ENCODE measurements around the gene GSN.

GSN gene

DNA sequence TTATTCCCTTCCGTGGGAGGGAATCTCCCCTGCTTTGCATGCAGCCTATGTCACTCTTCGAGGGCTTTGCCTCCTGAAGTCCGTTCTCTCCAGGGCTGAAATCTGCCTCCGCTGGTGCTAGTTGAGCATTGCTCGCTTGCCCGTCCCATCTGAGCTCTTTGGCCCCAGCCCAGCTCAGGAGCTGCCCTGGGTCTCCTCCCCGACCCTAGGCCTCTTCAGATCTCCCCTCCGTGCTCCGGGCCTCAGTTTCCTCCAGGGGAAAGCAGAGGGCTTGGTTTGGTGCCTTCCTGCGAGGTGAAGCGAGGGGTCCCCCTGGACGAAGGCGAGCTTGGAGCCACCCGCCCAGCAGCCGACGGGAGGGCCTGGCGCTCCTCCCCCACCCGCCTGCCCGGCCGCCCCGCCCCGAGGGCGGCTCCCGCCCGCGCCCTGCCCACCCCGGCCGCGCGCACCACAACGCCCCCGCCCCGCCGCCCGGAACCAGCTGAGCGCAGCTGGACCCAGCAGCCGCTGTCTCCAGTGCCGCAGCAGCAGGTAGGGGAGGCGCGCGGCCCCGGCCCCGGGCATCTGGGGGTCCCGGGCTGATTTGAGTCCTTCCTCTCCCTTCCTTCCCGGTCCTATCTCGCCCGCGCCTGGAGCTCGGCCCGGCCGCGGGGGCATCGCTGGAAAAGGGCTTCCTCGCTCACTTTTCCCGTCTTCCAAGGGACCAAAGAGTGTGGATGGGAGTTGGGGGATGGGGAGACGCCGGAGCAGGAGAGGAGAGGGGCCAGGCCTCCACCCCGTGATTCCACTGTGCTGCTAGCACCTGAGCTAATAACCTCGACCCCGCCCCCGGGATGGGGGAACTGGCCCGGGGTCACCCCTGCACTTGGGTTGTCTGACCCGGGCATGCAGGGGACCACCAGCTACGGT lies at the start of gene GSN:
TSS of gene GSN (plus strand) at position 474 of the 909 bp plus-strand sequence. CDS start 33,810 bp downstream, outside the sequence.
- peak; percentile 53 to 56 for DNase-seq

DNA sequence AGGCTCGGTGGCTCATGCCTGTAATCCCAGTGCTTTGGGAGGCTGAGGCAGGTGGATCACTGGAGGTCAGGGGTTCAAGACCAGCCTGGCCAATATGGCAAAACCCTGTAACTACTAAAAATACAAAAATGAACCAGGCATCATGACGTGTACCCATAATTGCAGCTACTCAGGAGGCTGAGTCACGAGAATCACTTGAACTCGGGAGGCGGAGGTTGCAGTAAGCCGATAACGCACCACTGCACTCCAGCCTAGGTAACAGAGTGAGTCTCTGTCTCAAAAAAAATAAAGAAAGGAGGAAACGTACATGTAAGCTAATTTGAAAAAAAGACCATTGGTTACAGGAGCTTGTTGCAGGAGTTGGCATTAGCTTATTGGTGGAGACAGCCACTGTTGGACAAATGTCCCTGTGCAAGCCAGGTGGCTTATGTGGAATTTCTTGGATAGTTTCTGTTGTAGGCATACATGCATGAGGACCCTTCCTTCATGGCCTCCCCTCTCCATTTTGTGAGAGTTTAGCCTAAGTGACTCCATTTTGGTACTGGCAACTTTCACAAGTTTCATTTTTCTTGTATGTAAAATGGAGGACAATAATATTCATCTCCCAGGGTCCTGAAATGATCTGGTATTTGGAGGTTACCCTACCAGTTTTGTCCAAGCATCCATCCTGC lies 49.5 kb upstream of the GSN start:
- no peak for DNase-seq

DNA sequence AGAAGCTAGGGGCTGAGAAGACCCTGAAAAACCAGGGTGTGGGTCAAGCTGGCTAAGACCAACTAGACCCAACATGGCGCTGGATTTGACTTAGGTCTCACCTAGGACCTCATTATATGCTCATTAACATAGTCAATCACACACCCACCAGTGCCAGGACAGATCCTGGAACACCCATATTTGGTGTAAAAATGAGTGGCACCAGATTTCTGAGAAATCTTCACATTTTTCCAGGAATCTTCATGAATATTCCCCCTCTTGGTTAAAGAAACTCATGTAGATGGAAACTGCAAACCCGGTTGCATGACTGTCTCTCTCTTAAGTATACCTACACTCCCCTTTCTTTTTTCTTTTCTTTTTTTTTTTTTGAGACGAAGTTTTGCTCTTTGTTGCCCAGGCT lies 48.4 kb upstream of the GSN start:
- DNase-seq = no peak

DNA sequence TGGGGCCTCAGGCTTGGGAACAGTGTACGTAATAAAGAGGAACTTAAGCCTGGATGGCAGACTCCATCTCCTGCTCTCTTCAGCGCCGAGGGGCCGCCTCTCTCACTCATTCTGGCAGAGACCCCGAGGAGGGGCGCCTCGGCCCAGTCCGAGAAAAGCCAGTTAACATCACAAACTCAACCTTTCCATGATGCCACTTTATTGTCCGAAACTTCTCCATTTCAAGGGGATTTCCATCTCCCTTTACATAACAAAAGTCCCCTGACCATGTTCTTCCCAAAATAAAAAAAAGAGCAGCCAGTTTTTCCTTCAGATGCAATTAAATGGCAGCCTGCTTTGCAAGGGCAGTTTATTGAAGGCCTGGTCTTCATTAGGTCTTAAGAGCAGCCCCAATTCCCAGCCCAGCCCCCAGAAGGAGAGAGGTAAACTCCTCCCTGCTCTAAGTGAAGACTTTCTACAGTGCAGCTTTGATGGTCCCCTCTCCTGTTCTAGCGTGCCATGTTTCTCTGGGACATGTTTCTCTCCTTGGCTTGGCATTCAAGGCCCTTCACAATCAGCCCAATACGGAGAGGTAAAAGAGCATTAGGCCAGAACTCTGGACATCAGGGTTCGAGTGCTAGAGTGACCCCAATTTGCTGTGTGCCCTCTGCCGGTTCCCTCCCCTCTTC lies 46.8 kb upstream of the GSN start:
- peak in 1 of 2 donors; percentile 15 for DNase-seq

DNA sequence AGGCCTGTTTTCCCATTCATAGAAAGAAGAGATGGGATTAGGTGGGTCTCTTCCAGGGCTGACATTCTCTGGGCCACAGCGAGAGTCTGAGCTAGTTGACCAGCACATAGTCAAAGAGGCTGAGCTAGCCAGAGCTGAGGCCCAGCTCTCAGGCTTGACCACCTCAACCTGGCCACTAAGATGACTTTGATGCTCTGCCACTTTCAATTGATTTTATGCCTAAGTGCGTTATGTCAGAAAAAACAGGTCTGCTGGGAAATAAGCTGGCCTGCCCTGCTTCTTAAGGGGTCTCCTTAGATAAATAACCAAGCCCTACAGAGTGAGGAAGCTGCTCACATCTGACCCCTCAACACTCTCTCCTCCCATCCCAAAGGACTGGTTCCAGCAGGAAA lies 46.3 kb upstream of the GSN start:
- no peak for DNase-seq

DNA sequence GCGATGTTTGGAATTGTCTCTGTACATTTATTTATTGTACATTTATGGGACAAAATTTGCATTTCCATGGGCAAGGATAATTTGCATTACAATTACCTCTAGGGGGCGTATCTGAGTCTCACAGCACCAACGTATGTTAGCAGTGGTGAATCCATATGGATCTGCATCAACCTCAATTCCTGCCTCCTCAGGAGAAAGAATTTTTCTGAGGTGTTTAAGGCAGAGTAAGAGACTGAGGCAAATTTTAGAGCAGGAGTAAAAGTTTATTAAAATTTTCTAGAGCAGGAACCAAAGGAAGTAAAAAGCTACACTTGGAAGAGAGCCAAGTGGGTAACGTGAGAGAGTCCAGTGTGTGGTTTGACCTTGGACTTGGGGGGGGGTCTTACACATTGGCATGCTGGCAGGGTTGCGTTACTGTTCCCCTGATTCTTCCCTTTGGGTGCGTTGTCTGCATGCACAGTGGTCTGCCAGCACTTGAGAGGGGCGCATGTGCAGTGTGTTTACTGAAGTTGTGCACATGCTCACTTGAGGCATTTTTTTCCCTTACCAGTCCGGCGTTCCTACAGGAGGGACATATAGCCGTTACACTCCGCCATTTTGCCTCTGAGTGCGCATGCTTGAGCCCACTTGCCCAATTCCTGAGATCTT lies 45.3 kb upstream of the GSN start:
- peak in 1 of 2 donors; percentile 16 for DNase-seq

DNA sequence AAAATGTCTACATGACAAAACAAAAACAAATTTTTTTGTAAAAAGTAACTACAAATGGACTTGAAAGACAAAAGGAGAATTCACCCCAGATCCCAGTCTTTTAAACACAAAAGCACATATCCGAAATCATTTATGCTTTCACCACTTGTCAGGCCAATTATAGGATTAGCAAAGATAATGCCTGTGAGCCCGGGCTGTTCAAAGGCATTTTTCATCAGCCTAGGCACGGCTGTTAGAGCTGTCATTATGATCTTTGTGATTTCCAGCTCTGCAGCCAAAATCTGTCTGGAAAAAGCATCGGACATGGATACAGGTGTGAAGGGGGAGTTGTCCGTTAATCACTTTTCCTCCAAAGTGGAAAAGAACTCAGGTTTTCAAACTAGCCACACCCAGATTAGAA lies 42.7 kb upstream of the GSN start:
- no peak for DNase-seq

DNA sequence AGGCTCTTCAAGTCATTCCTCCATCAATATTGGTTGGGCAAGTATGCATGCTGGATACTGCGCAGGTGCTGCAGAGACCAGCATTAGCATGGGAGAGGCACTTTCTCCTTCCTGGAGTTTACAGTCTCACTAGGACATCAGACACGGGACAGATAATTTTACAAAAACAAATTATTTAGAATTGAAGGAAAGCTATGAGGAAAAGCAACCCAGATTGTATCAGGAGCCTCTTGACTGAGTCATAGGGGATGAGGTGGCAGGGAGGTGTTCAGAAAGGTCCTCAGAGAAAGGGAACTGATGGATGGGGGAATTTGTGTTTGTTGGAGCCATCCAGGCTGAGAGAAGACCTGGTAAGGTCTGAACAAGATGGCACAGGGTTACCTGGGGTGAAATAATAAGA lies 41.8 kb upstream of the GSN start:
- no peak for DNase-seq

DNA sequence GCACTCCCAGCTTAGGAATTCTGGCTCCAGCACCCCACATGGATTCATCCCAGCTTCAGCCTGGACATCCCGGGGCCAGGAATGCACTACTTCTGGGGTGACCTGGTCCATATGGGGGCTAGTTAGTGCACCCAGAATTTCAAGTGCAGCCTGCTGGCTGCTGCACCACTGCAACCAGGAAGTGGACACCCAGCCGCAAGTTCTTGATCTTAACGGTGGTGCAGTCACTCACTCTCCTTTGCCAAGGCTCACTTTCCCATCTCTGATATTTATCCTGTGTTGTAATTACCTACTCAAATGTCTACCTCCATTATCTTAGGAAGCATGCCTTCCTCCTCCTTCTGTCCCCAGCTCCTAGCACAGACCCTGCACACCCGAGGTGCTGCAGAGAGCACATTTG lies 40.1 kb upstream of the GSN start:
- no peak for DNase-seq

DNA sequence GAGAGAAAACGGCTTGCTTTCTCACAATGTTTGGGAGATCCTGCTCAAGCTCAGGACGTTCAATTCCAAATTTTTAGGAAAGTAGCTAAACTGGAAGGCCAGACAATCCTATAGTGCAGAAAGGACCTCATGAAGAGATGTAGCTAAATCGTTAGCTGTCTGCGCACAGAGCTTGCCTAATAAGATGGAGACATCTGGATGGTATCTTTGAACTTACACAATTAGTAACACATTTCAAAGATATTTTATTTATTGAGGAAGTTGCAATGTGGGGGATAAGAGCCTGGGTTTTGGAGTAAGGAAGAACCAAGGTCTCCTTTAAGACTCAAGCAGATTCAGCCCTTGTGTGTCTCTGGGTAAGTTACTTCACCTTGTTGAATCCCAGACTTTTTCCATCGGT lies 37.7 kb upstream of the GSN start:
- no peak for DNase-seq

DNA sequence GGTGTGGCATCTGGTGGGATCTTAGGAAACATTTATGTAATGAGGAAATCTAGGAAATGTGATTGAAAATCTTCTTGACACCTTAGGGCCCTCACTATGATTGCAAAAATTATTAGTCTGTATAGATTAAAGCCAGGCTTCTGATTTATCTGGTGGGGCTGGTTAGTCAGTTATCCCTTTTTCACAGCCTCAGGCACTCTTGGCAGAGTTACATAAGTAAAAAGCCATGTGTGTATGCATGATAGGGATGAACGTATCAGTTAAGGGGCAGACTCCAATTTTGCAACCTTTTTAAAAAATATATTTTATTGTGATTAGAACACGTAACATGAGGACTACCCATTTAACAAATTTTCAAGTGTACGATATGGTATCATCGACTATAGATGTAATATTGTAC lies 35.7 kb upstream of the GSN start:
- DNase-seq = no peak

DNA sequence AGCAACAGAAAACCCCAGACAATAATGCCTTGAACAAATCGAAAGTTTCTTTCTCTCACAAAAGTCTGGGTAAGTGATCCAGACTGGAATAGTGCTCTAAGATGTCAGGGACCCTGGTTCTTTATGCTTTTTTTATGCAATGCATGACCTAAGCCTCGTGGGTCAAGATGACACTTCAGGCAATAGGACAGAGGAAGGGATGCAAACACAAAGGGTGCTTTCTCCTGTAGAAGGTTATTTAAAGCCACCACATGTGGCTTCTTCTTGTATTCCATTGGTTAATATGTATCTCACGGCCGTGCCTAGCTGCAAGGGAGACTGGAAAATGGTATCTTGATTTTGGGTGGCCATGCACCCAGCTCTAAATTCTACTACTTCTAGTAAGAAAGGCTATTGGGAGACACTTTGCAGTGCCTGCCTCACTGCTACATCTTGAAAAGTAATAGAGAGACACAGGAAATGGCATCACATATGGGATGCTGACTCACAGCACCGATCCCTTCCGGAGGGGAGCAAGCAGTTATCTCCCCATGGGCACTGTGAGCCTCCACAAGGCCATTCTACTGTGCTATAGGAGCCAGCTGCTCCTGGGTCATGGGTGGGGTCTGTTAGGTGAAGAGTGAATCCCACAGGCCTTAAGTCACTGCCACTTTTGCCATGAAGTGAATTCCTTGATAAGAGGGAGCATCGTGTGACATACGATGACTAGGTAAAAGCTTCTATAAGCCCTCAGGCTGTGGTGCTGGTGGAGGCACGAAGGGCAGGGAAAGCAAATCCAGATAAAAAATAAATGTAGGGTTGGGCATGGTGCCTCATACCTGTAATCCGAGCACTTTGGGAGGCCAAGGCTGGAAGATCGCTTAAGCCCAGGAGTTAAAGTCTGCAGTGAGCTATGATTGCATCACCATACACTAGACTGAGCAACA lies 33.8 kb upstream of the GSN start:
- DNase-seq = peak in 1 of 2 donors; percentile 19

DNA sequence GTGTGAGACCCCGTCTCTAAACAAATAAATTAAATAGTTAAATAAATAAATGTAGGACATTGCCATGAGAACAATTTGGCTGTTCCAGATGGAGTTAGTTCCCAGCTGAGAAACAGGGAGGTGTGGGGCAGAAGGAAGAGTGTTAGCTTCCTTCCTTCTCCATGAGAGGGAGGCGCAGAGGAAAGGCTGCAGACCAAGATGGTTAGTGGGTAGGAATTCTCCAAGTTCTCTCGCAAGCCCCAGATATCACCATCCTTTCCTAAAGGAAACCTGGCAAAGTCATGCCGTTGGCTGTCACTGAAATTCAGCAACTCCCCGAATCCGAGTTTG lies 33.2 kb upstream of the GSN start:
- no peak for DNase-seq

DNA sequence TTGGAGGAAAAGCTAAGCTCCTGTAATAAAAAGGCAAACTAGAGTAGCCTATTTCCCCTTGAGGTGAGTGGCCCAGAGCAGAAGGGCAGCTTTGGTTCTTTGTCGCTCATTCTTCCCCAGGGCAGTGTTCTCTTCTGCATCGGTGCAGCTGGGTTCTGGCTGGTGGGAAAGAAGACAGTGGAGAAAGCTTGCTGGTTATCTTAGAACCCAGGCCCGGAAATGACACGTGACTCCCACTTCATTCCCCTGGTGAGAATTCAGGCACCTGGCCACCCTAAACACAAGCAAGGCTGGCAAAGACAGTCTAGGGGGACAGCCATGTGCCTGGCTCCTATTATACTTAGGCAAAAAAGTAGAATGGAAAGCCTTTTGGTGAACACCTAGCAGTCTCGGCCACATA lies 32.5 kb upstream of the GSN start:
- DNase-seq = no peak

DNA sequence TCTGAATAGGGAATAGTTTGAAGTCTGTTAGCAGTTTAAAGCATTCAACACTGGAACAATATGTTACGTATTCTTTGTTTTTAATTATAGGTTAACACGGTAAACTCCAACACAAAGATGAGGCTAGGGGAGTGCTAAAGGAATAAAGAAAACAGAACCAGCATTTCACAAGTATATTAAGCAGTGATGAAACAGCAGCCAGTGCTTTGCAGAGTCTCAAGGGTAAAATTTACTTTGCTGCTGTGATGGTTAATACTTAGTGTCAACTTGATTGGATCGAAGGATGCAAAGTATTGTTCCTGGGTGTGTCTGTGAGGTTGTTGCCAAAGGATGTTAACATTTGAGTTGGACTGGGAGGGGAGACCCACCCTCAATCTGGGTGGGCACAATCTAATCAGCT lies 30.0 kb upstream of the GSN start:
- no peak for DNase-seq

DNA sequence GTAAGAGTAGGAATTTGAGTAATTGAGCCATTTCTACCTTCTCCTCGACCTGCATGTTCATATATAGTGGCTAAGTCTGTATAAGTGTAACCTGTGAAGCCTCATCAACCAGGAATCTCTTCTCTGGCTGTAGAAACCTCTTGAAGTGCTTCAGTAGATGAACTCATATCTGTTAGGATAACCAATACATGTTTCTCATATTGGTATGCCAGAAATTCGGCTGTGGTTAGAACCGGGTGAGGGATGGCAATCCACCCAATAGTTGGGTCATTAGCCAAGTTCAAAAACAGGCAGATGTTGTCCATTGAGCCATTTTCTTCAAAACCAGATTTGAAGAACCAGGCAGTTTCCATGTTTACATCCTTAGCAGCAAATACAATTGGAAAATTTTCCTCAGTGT lies 28.9 kb upstream of the GSN start:
- DNase-seq = no peak

DNA sequence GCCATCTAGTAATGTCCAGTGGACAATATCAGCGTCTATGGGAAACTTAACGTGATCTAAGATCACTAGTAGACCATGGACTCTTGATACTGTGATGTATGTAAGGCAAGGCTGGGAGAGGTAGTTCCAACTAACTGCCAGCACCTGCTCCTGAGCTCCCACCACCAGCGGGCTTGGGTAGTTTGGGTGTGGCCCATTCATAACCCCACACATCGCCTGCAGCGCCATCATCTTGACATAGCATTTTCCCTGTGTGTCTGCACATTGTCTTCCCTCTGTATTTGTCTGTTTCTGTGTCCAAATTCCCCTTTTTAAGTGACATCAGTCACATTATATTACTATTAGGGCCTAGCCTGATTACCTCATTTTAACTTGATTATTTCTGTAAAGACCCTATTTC lies 28.1 kb upstream of the GSN start:
- no peak for DNase-seq

DNA sequence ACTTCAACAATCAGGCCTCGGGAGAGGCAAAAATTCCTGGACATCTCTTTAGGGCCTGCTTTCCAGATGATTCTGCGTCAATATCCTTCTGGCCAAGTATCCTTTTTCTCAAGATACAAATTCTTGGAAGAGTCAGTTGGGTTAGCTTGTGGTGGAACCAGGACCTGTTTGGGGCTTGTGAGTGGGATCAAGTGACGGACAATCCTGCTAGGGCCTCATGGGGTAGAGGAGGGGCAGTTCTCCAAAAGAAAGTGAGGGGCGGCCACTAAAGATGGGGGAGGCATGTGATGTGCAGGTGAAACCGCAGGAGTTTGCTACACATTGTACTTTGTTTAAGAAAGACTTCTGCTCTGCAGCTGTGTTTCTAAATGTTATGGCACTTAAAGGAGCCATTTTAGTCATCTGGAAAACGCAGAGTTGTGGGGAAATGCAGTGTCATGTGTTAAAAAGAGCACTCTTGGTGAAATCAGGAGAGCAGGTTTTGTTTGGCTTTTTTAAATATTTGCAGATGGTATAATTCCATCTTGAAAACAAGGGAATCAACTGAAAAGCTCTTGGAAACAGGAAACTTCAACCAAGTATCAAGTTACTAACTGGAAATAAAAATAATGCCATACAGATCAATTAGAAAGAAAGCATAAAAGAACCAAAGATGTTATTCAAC lies 27.4 kb upstream of the GSN start:
- no peak for DNase-seq

DNA sequence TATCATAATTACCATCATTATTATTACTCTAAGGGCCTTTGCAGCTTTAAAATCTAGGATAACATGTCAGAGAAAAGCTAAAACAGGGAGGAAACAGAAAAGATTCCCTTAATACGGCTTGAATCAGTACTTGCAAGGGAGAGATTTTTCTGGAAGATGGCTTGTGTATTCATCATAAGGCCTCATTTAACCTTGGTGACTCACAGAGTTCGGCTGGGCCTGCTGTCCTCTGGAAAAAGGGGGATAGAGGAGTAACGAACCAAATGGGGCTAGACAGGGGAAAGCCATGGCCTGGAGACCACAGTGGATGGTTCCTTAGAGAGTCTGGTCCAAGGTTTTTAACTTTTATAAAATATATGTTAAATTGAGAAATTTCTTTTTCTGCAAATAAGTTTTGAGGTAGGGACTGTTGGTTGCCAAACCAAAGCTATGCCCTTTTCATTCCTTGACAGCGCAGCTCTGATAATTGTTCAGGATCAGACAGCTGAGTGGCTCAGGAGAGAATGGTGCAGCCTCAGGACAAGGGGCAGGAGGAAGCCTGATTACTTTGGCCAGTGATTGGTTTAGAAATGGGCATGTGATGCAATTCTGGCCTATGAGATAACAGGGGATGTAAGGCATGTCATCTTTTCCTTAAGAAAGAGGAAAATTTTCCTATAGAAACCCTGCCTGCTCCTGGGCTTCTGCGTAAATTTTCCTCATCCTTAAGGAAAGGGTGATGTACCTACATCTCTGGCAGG lies 25.6 kb upstream of the GSN start:
- DNase-seq = no peak

DNA sequence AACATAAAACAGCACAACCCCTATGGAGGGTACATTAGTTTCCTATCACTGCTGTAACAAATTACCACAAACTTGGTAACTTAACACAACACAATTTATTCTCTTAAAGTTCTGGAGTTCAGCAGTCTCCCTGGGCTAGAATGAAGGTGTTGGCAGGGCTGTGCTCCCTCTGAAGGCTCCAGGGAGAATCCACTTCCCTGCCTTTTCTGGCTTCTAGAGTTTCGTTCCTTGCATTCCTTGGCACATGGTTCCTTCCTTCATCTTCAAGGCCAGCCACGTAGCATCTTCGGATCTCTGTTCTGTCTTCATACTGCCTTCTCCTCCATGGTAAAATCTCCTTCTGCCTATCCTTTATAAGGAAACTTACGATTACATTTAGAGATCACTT lies 25.0 kb upstream of the GSN start:
- no peak for DNase-seq
